Smooth muscle cell (in vitro differentiated cells): Measurements from ENCODE around the gene GORASP2. TPM values are rescaled to one million over a fixed set of nuclear protein-coding genes. Genes with fewer than 3 reads are reported as not detected.

Experiments used
- DNase-seq: peaks from one replicate; lab custom pipeline; 2025; ENCODE audit not compliant: unreplicated experiment; lab: John Stamatoyannopoulos, UW
- H2AFZ ChIP-seq: fragments of 200-600 bp; sonication (generic); 2 replicates; pipeline ENCODE4 v1.6.0; 2016; ENCODE audit warnings: antibody characterized with exemption, low read depth, mild to moderate bottlenecking
- H3F3A ChIP-seq: fragments of 200-600 bp; sonication (generic); 2 replicates; pipeline ENCODE4 v1.6.0; 2017; ENCODE audit warnings: antibody characterized with exemption, low read depth
- H3K27ac ChIP-seq: fragments of 200-600 bp; sonication (generic); 2 replicates; pipeline ENCODE4 v1.5.1; 2016; ENCODE audit warnings: low read depth, mild to moderate bottlenecking
- H3K27me3 ChIP-seq: fragments of 200-600 bp; sonication (generic); 2 replicates; pipeline ENCODE4 v1.6.1; 2016; ENCODE audit warnings: low read depth, mild to moderate bottlenecking
- H3K36me3 ChIP-seq: fragments of 200-600 bp; sonication (generic); 2 replicates; pipeline ENCODE4 v1.5.1; 2016; ENCODE audit warnings: low read depth
- H3K4me1 ChIP-seq: fragments of 200-600 bp; sonication (generic); 2 replicates; pipeline ENCODE4 v1.5.1; 2016; ENCODE audit warnings: low read depth
- H3K4me2 ChIP-seq: fragments of 200-600 bp; sonication (generic); 2 replicates; pipeline ENCODE4 v1.6.0; 2016; ENCODE audit warnings: mild to moderate bottlenecking
- H3K4me3 ChIP-seq: fragments of 200-600 bp; sonication (generic); 2 replicates; pipeline ENCODE4 v1.5.1; 2016; ENCODE audit warnings: mild to moderate bottlenecking
- H3K79me2 ChIP-seq: fragments of 200-600 bp; sonication (generic); 2 replicates; pipeline ENCODE4 v1.6.0; 2016; ENCODE audit warnings: low read depth, mild to moderate bottlenecking
- H3K9ac ChIP-seq: fragments of 200-600 bp; sonication (generic); 2 replicates; pipeline ENCODE4 v1.6.0; 2016; ENCODE audit warnings: low read depth
- H3K9me3 ChIP-seq: fragments of 200-600 bp; sonication (generic); replicated peaks from 2 replicates; pipeline ENCODE4 v1.5.1; 2016; ENCODE audit warnings: low read depth
- H4K20me1 ChIP-seq: fragments of 200-600 bp; sonication (generic); 2 replicates; pipeline ENCODE4 v1.6.0; 2016; ENCODE audit warnings: low read depth
- WGBS: methylation state at CpG from one replicate; pipeline ENCODE4 v1.1.7; 2016; ENCODE audit warnings: low lambda C conversion rate; 5-methylcytosine and 5-hydroxymethylcytosine counted together
- polyA plus RNA-seq: library from polyadenylated mRNA; unstranded; fragments of >200 nt; fragmentation: Nextera tagmentation; extraction: Ambion mirVana; gene quantifications from 2 replicates; pipeline ENCODE4 v1.2.1, GENCODE V29; 2016
- total RNA-seq: library from RNA; depleted of rRNA; stranded (reverse); fragments of >200 nt; gene quantifications from 2 replicates; pipeline ENCODE4 v1.2.3, GENCODE V29; 2014
- TF ChIP-seq, protein P1 (sequence below): fragments of 200-600 bp; sonication (generic); IDR thresholded peaks from 2 replicates; pipeline ENCODE4 v1.5.1; 2017; ENCODE audit warnings: borderline replicate concordance, mild to moderate bottlenecking, antibody characterized with exemption; ENCODE audit not compliant: insufficient read depth, poor library complexity, severe bottlenecking

The GORASP2 gene
- total and polyA plus RNA-seq, 2 experiments from 2014 or later = 66.2 to 123 TPM

DNA sequence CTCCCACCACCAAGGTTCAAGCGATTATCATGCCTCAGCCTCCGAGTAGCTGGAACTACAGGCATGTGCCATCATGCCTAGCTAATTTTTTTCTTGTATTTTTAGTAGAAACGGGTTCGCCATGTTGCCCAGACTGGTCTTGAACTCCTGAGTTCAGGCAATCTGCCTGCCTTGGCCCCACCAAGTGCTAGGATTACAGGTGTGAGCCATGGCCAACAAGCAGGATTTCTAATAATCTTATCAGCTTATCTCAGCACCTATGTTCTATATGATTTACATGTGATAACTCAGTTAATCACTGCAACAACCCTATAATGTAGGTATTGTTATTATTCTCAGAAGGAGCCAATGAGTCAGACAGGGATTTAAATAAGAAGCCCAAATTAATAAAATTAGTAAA is 80.3 kb downstream of the GORASP2 start:
- Histone ChIP-seq H3K4me2 (no peak overlapping the region), H3K27ac (no peak overlapping the region), H3K79me2 (no peaks in the 10 kb centered on the region), H3F3A (no peaks in the 10 kb centered on the region), H2AFZ (no peak overlapping the region), H3K4me1 (peaks cover 7% of the 10 kb centered on the region), H3K27me3 (no peaks in the 10 kb centered on the region), H3K9me3 (no peaks in the 10 kb centered on the region), H3K4me3 (no peak overlapping the region), H4K20me1 (no peaks in the 10 kb centered on the region), H3K9ac (no peak overlapping the region), H3K36me3 (no peaks in the 10 kb centered on the region)
- no peak for DNase-seq
- TF ChIP-seq, protein P1, sequence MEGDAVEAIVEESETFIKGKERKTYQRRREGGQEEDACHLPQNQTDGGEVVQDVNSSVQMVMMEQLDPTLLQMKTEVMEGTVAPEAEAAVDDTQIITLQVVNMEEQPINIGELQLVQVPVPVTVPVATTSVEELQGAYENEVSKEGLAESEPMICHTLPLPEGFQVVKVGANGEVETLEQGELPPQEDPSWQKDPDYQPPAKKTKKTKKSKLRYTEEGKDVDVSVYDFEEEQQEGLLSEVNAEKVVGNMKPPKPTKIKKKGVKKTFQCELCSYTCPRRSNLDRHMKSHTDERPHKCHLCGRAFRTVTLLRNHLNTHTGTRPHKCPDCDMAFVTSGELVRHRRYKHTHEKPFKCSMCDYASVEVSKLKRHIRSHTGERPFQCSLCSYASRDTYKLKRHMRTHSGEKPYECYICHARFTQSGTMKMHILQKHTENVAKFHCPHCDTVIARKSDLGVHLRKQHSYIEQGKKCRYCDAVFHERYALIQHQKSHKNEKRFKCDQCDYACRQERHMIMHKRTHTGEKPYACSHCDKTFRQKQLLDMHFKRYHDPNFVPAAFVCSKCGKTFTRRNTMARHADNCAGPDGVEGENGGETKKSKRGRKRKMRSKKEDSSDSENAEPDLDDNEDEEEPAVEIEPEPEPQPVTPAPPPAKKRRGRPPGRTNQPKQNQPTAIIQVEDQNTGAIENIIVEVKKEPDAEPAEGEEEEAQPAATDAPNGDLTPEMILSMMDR = no peak
- WGBS = 89% methylated on average over 4 of the region's 4 CpGs

DNA sequence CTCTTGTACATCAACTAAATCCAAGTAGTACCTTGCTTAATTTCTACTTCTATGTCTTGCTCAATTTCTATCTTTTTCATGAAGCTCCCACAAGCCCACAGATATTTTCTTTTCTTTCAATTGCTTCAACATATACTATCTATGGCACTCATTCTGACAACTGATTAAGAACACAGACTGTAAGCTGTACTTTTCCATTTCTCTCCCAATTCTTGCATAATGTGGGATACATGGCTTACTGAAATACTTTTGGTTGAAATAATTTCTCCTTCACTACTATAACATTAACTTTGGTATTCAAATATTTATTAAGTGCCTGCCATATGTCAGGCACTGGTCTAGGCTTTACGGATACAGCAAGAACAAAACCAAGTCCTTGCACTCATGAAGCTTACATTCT is 84.8 kb downstream of the GORASP2 start:
- no peak overlapping the region for H3K4me3 ChIP-seq
- H3K9ac ChIP-seq = no peak overlapping the region
- no peak overlapping the region for H3K4me2 ChIP-seq
- H3F3A ChIP-seq = no peaks in the 10 kb centered on the region
- TF ChIP-seq, protein P1 = no peak
- WGBS = 93% methylated on average over 1 of the region's 1 CpG
- H3K79me2 ChIP-seq = no peaks in the 10 kb centered on the region
- no peaks in the 10 kb centered on the region for H3K36me3 ChIP-seq
- H2AFZ ChIP-seq = no peak overlapping the region
- no peaks in the 10 kb centered on the region for H3K9me3 ChIP-seq
- H3K4me1 ChIP-seq = peaks cover 2% of the 10 kb centered on the region
- H3K27ac ChIP-seq = no peak overlapping the region
- H4K20me1 ChIP-seq = no peaks in the 10 kb centered on the region
- DNase-seq = no peak
- H3K27me3 ChIP-seq = no peaks in the 10 kb centered on the region

- 92% methylated on average over 9 of the region's 9 CpGs for WGBS
- peaks cover 6% of the 10 kb centered on the region for H4K20me1 ChIP-seq
These were observed 87.1 kb downstream of the GORASP2 start for GRCh38 chr2:171016125-171016524.

More at GRCh38 chr2:171016125-171016524, 87.1 kb downstream of the GORASP2 start:
- Histone ChIP-seq H3F3A (no peaks in the 10 kb centered on the region), H3K36me3 (no peaks in the 10 kb centered on the region), H3K9ac (no peak overlapping the region), H2AFZ (no peak overlapping the region), H3K4me1 (no peaks in the 10 kb centered on the region), H3K4me3 (no peak overlapping the region), H3K27ac (no peak overlapping the region), H3K4me2 (no peak overlapping the region), H3K9me3 (no peaks in the 10 kb centered on the region), H3K27me3 (no peaks in the 10 kb centered on the region), H3K79me2 (no peaks in the 10 kb centered on the region)
- TF ChIP-seq, protein P1 = no peak
- DNase-seq = no peak

Other genes with a start within 250 kb of the GORASP2 start
- gene SP5, start 213.9 kb upstream of the GORASP2 start, total RNA-seq = 0.04 TPM in 1 of 2 replicates, not detected in the other
- gene SP5, start 213.9 kb upstream of the GORASP2 start, polyA plus RNA-seq = not detected in 2 replicates
- gene ERICH2, start 158.9 kb upstream of the GORASP2 start, total RNA-seq = not detected in 2 replicates
- gene ERICH2, start 158.9 kb upstream of the GORASP2 start, polyA plus RNA-seq = 0.97 and 1.3 TPM in 2 replicates
- 0.27 and 1.0 TPM in 2 replicates for gene GAD1, start 112.4 kb upstream of the GORASP2 start, total RNA-seq
- 0.11 TPM in 1 of 2 replicates, not detected in the other for gene GAD1, start 112.4 kb upstream of the GORASP2 start, polyA plus RNA-seq
- 14.4 and 20.0 TPM in 2 replicates for gene TLK1, start 231.6 kb downstream of the GORASP2 start, total RNA-seq
- gene TLK1, start 231.6 kb downstream of the GORASP2 start, polyA plus RNA-seq = 3.2 and 6.4 TPM in 2 replicates